Activated CD8-positive, alpha-beta memory T cell treated with anti-CD3 and anti-CD28 coated beads, Interleukin-2, amount 50 U/mL, for 24 hours (primary cell): ENCODE measurements around the gene DHRS13.
"Not testable (repeated sequence)": the region's sequence is repeated elsewhere in the genome, so short reads cannot be mapped to it uniquely, and the experiment has no call there.

Experiments
- DNase-seq: peaks from one replicate; pipeline ENCODE4 v3.0.0-alpha.2; 2020; ENCODE audit errors: extremely low read depth

The DHRS13 gene

DNA sequence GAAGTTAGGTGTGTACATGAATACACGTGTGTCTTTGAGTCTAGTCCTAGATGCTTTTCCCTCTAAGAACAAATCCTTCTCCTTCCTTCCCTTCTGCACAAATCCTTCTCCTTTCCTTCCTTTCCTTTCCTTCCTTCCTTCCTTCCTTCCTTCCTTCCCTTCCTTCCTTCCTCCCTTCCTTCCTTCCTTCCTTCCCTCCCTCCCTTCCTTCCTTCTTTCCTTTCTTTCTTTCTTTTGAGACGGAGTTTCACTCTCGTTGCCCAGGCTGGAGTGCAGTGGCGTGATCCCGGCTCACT lies 615 bp upstream of the DHRS13 start:
- DNase-seq = not testable (repeated sequence)

DNA sequence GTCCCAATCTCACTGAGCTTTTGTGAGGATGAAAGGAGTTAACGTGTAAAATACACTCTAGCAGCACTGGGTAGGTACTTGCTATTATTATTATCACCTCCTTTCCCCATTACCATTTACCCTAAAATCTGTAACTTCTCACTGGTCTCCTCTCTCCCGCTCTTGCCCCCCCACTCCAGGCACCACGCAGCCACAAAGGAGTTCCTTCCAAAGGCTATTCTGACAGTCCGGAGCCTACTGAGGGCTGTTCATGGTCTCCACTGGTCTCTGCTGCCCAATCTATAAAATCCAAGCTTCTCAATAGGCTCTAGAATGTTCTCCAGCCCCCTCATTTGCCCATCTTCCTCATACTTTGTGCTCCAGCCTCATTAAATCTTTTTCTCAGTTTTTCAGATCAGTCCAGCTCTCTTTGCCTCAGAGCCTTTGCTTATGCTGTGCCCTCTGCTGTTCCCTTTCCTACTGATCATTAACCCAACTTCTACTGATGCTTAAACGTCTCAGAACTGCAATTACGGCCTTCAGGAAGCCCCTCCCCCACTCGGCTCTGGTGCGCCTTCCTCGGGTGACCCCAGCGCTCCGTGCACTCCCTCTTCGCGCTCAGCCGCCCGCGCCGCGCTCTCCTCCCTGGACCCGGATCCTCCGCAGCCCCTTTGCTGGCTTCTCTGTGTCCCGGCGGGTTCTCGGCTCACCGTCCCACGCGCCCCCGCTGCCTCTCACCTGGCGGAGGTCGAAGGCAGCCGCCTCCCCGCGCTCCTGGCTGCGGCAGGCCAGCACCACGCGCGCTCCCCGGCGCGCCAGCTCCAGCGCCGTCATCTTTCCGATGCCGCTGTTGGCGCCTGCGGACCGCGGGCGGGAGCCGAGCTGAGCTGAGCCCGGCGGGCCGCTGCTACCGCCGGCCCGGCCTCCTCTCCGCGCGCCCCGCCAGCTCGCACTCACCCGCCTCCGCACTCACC lies 737 bp downstream of the DHRS13 start:
- no peak for DNase-seq

DNA sequence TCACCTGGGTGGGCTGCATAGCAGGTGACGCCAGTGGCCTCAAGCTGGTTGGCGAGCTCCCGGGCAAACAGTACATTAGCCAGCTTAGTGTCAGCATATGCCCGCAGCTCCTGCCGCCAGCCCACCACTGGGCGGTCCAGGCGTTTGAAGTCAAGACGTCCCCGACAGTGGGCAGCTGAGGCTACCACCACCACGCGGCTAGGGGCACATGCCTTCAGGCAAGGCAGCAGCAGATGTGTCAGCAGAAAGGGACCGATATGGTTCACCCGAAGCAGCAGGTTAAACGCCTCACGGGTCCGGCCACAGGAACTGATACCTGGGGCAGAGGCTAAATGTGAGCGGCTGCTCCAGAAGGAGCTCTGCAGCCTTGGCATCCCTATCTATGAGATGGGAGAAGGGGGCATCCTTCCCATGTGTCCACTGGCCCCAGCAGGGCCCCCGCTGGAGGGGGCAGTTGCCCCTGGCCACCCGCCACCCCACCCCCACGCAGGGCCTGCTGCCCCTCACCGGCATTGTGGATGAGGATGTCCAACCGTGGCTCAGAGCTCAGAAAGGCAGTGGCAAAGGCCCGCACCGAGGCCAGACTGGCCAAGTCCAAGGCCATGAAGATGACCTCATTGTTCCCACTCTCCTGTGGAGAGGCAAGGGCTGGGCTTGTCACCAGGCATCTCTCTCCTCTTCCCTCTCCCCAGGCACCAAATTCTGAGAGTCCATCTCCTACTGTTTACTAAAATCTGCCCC lies 1.7 kb downstream of the DHRS13 start:
- DNase-seq = no peak

DNA sequence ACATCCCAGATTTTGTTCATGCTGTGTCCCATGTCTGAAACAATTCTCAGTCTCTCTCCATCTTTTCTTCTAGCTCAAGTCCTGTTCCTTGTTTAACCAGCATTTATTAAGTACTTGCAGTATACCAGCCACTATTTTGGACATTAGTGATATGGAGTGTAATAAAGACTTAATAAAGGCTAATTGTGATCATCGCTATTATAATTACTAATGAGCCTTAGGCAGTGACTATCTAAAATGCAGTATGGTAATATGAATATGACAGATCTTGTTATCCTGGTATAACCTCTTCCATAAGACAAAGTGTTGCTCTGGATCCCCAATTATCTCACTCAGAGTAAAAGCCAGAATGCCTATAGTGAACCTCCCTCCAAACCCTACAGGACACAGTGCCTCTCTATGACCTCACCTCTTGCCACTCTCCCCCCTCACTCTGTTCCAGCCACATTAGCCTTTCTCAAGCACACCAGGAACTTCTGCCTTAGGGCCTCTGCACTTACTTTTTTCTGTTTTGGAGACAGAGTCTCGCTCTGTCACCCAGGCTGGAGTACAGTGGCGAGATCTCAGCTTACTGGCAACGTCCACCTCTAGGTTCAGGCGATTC lies 3.6 kb downstream of the DHRS13 start:
- no peak for DNase-seq

DNA sequence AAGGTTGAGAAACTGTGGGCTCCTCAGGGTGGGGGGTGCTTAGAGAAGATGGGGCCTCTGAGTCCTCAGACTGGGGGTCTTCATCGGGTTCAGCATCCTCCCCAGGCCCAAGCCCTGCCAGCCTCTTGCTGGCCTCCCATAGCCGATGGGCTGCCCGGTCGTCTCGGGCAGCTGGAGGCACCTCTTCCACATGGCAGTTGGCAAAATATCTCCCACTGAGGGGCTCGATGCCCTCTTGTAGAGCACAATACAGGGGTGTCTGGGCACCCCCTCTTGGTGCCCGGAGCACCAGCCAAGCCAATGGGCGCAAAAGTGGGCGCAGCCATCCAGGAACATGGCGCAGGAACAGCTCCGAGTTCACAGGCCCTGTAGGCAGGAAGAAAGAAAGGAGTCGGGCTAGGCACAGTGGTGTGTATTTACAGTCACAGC lies 4.3 kb downstream of the DHRS13 start:
- DNase-seq = no peak

DNA sequence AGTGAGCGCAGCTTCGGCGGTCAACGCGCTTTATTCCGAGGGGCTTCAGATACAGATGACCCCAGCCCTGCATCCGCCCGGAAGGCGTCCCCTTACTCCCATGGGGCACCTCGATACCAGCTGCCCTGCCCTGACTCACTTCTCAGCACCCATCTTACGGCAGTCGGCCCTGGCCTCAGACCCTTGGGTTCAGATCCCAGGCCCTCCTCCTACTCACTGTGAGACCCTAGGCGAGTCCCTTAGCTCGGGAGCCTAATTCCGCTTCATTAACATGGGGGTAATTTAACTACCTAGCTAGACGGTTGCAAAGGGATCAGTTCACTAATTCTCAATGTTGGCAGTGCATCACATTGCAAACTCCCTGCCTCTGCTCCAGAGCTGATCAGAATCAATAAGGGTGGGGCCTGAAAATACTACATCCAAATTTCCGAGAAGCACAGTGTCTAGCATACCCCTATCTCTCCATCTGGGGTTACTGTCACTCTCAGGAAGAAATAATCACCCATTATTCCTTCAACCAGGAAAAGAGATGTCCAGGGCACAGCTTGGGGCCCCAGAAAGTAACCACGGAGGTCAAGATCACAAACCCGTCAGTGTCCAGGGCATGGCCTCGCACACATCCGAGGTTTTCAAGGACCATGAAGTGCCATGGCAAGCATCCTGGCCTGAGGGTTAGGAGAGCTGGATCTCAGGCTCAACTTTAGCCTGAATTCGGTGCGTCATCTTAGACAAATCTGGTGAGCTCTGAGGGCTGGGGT lies 4.9 kb downstream of the DHRS13 start:
- DNase-seq = no peak

DNA sequence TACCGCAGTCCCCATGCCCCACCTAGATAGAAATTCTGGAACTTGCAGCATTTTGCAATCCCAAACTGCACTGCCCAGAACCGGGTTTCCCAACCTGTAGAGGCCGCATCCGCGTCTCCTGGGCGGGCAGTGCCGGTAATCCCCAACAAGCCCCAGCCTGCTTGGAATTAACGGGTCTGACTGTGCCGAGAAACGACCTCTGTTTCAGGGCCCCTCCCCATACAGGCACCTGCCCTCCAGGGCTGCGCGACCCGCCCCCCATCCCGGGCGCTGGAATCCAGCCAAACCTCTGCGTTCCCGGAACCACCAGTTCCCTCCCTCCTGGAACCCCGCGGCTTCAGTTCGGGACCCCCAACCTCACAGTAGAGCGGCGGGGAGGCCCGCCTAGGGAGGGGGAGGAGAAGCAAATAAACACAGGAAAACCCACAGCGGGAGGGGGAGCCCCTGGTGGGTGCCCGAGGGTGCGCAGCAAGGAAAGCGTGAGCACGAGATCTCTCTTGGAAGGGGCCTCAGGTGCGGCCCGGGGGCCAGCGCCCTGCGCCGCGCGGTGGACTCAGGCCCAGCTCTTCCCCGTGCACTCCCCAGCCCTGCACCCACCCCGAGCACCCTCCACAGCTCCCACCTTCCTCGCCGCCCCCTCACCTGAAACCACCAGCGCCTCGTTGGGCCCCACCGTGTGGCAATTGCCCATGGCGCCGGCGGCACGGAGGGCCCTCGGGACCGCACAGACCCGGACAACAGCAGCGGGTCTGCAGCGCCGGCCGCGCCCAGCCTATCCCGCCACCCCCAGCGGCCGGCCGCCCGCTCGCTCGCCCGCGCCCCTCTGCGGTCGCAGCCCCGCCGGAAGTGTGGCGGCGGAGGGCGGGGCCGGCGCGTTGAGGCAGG lies 5.8 kb downstream of the DHRS13 start, which contains the start of gene FLOT2:
FLOT2 (minus strand) TSS at position 850 of the 885 bp plus-strand sequence; CDS start at position 691, 159 bp downstream.
- no peak for DNase-seq

DNA sequence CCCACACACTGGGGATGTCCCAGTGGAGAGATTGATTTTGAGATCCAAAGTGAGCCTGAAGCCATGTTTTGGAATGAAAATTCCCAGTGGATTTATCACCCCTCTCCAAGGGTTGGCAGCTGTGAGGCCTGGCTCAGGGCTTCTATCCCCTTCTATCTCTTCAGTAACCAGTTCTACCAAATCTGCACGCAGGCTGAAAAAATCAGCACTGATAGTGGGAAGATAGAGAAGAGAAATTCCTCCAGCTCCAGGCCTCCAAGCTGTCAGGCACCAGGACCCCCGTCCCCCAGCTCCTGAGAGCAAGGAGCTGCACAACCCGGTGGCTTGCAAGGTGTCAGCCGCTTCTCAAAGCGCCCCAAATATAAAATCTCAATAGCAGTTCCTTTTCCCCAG lies 6.4 kb downstream of the DHRS13 start:
- DNase-seq = no peak

DNA sequence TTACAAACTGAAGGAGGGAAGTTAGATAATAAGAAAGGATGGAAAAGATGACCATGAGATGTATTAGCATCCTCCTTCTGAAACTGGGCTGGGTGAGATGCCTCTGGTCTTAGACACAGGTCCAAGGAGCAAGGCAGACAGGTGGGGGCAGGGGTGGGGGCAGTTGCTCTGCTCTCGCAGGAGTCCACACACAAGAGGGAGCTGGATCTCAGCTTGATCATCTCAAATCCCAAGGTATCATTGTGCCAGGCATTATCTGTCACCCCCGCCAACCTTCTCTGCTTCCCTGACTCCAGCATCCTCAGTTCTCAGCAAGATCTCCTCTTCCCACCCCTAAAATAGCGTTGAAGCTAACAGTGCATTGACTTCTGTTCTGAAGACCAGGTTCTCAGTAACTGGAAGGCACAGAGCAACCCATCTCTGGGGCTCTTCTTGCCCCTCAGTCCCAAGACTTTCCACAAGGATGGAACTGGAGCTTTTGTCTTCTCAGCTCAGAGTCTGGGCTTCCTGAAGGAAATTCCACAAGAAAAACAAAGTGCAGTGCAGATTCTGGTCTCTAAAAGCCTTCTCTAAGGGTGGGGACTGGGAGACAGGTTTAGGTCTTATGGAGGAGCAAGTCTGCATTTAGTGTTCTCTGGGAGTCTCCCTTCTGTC lies 7.0 kb downstream of the DHRS13 start:
- no peak for DNase-seq

DNA sequence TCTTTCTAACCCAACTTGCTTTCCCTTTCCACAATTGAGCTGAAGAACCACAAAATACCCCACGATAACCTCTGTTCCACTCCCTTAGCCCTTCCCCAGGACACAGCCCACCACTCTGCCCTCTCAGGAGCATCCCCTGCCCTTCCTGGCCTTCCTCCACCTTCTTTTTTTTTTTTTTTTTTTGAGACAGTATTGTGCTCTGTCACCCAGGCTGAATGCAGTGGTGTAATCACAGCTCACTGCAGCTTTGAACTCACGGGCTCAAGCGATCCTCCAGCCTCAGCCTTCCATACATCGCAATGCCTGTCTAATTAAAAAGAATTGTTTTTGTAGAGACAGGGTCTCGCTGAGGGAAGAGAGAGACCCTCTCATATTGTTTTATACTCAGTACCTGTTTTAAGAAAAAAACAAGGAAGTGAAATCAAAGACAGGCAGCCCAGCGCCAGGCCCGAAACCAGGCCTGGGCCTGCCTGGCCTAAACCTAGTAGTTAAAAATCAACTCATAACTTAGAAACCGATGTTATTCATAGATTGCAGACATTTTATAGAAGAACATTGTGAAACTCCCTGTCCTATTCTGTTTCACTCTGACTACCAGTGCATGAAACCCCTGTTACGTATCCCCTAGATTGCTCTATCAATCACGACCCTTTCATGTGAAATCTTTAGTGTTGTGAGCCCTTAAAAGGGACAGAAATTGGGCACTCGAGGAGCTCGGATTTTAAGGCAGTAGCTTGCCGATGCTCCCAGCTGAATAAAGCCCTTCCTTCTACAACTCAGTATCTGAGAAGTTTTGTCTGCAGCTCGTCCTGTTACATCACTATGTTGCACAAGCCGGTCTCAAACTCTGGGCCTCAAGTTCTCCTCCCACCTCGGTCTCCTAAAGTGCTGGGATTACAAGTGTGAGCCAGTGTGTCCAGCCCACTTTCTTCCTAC lies 9.4 kb downstream of the DHRS13 start:
- DNase-seq = not testable (repeated sequence)

DNA sequence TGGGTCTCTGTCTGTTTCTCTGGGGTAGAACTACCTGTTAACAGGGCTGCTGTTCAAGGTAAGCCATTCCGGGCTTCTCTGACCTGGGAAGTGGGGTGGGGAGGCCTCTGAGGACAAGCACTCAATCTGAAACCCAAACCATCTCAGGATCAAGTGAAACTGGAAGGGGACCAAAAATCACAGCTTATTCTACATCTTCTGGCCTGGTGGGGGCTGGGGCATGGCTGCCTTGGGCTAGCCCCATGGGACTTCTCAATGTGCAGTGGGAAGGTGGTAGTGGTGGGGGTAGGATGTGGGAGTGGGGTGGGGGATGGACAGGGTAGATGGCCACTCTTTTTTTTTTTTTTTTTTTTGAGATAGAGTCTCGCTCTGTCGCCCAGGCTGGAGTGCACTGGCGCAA lies 10.9 kb downstream of the DHRS13 start:
- no peak for DNase-seq

DNA sequence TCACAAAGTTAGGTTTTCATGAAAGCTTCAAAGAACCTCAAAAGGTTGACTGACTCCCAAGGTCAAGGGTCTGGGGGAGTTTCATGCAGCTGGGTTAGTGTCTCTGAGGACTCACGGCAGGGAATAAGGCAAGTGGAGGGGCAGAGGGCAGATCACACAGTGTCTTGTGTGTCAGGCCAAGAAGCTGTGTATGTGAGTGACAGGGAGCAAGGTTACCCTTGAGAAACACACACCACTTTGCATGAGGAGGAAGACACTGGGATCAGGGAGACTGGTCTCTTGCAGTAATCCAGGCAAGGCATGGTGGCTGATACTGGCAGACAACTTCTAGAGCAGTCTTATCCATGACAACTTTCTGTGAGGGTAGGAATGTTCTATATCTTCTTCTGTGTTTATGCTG lies 11.7 kb downstream of the DHRS13 start:
- DNase-seq = no peak

DNA sequence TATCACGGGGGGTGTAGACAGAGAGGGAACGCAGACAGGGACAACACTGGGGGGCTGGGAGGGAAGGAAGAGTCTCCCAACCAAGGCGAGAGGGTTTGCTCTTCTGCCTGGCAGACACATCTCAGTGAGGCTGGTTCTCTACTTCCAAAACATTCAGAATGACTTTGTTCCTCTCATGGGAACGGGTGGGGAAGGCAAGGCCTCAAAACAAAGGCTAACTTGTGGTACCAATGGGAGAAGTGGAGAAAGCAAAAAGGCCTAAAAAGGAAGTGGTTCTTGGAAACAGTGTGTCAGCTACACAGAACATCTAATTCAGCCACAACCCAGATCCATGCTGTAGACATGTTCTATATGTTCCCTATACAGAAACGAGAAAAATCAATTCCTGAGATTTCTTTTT lies 12.9 kb downstream of the DHRS13 start:
- DNase-seq = no peak

DNA sequence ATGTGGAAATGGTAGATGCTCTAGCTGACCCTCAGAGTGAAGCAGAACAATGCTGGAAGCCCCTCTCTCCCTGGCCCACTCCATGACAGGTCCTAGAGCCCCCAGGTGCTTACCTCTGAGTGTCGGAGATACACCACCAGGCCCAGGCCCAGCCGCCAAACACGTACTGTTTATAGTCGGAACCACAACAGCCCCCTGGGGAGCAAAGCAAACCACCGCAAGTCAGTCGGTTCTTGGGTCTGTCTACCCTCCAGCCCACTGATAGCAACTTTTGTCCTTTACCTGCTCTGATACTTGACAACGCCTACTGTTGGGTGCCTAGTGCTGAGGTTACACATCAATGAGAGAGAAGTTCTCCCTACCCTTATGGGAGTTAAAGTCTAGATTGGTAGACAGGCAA lies 14.0 kb downstream of the DHRS13 start:
- no peak for DNase-seq

DNA sequence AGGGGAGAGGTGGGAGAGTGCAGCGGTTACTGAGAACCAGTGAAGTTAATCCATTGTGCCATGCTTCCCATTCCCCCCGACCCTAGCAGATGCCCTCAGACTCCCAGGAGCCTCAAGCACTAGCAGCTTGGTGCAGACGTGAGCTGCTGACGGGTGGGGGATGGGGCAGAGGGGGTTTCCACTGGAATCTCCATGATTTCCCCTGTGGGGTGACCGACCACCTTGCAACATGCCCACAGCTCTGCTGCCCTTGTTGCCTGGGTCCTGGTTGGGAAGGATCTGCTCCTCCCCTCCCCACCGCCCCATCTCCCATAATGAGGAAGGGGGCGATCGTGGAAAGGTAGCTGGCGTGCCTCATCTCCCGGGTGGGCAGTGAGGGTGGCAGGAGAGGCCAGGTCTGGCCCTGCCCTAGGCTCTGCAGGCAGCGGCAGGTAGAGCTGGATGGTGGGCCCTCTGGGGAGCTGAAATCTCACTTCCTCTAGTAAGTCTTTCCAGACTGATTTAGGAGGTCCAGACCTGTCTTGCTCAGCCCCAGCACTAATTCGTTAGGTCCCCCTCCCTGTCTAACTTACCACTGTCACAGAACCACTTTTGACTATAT lies 14.9 kb downstream of the DHRS13 start:
- DNase-seq = no peak

DNA sequence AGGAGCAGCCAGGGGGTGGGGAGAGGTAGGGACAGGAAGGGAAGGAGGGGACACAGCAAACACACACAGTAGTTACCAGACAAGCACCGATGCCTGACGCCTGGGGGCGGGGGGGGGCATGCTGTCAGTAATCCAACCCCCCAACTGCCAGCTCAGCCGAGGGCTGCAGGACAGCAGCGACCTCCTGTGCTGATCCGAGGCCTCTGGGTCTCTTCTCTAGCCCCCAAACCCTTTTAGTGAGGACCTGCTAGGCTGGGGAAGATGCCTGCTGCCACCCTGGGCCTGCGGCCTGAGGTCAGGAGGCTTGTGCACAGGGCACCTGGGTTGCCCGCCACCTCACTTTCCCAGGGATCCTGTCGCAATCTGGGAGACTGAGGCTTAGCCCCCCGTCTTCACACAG lies 16.9 kb downstream of the DHRS13 start:
- DNase-seq = no peak

DNA sequence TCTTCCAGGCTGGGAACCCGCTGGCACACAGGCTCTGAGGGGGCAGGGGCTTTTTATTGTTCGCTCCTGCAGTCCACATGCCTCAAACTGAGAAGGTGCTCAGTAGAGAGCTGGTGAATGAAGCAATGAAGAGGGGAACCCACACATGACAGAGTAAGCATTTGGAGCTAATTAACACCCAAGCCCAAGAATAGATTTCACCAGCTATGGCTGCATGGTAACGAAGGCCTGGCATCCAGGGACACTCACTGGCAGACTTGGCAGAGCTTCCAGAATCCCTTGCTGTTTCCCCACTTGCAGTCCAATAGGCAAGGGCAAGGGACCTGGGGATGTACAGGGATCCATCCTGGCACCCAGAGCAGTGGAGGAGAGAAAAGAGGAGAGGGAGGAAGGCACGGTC lies 17.5 kb downstream of the DHRS13 start:
- no peak for DNase-seq

DNA sequence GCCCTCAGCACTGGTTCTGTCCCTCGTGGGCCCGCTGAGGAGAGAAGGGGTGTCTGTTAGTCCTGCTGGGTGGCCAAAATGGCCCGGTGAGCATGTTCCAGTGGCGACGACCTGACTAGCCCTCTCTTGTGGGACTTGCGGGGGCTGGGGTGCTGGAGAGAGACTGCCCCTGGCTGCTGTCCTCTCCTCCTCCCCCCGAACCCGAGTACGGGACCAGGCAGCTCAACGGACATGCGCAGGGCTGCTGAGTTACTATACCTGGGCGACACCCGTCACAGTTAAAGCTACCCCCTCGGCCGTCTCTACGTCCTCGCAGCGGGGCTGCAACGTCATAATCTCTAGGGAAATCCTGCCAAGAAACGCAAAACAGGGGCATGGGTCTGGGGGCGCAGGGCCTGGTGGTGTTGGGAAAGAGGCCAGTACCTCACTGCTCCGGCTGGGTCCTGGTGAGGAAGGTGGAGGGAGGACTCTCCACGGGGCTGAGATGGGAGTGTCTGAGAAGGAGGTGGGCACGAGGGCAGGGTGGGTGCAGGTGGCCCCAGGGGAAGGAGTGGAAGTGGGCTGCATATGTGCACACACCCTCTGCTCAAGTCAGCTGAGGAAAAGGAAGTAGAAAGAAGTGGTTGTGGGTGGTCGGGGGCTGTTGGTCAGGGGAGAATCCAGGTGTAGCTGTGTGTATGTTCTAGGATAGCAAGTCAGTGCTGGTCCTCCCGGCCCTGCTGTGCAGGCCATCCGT lies 18.7 kb downstream of the DHRS13 start:
- DNase-seq = no peak
